Mammary epithelial cell (primary cell): Measurements from ENCODE around the gene LEUTX.

Experiments used
- CTCF ChIP-seq, 2 donors: IDR thresholded peaks in 1 of 2; conservative IDR thresholded peaks in 1 of 2; 2 replicates each; pipeline ENCODE4 v1.5.1; 2011 to 2012; ENCODE audit warnings: inconsistent platforms in 2 of 2, low read length in 2 of 2, mild to moderate bottlenecking in 2 of 2, control low read depth in 1 of 2, low read depth in 1 of 2; ENCODE audit not compliant: insufficient read depth in 1 of 2; ENCODE audit errors: extremely low read depth in 1 of 2
- EZH2 ChIP-seq: IDR thresholded peaks from 2 replicates; pipeline ENCODE4 v1.6.1; 2012; ENCODE audit warnings: low read length, inconsistent platforms, borderline replicate concordance

DNA sequence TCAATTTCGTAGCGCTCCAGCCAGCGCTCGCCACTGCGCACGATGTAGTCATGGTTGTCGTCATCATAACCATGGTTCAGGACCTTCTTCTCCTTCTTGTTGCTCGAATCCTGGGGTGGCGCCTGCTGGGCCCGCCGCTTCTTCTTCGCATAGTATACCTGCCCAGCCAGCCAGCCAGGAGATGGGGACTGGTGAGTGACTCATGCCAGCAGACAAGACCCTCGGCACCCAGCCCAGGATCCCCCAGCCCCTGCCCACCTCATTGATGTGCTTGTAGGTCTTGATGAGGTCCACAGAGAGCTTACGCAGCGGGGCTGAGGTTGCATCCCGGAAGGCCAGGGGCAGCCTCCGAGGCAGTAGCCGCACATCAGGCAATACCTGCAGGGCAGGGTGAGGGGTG, 51.8 kb downstream of the LEUTX start:
- TF ChIP-seq CTCF (conservative IDR thresholded peaks at IDR 0.05 in 1 of 2, IDR thresholded peaks at IDR 0.05 in 1 of 2; ENCODE audit: extremely low read depth in 1 of 2, insufficient read depth in 1 of 2, low read depth in 1 of 2, low read length in 2 of 2): no peak
- no peak for TF ChIP-seq EZH2
